Activated naive CD4-positive, alpha-beta T cell treated with anti-CD3 and anti-CD28 coated beads, Interleukin-2, amount 50 U/mL, for 16 hours (primary cell): ENCODE measurements around the gene TLR1.
A peak's percentile ranks its signal among the peaks of the same experiment; 100 is the strongest.
"Not testable (repeated sequence)": the region's sequence is repeated elsewhere in the genome, so short reads cannot be mapped to it uniquely, and the experiment has no call there.

Source experiments
- DNase-seq: peaks from one replicate; pipeline ENCODE4 v3.0.0-alpha.2; 2020

TLR1 gene

GRCh38 chr4:38806251-38806650, 1.7 kb upstream of the TLR1 start:
- not testable (repeated sequence) for DNase-seq

GRCh38 chr4:38805530-38806145, 1.0 kb upstream of the TLR1 start:
- no peak for DNase-seq

GRCh38 chr4:38803833-38804653, 548 bp downstream of the TLR1 start:
- peak; percentile 20 for DNase-seq

- DNase-seq: no peak
Observed at GRCh38 chr4:38802561-38803355, 1.8 kb downstream of the TLR1 start.

- no peak for DNase-seq
Observed at GRCh38 chr4:38800961-38801450, 3.6 kb downstream of the TLR1 start.

GRCh38 chr4:38800366-38800765, 4.2 kb downstream of the TLR1 start:
- DNase-seq: no peak

GRCh38 chr4:38795087-38795486, 9.5 kb downstream of the TLR1 start:
- DNase-seq: no peak

- no peak for DNase-seq
Observed at GRCh38 chr4:38794051-38794450, 10.5 kb downstream of the TLR1 start.

GRCh38 chr4:38791010-38791409, 13.6 kb downstream of the TLR1 start:
- no peak for DNase-seq

GRCh38 chr4:38788317-38788716, 16.3 kb downstream of the TLR1 start:
- no peak for DNase-seq

- no peak for DNase-seq
Observed at GRCh38 chr4:38787693-38788092, 16.9 kb downstream of the TLR1 start.

GRCh38 chr4:38785901-38786402, 18.6 kb downstream of the TLR1 start:
- DNase-seq: no peak

GRCh38 chr4:38785041-38785790, 19.4 kb downstream of the TLR1 start:
- DNase-seq: no peak

GRCh38 chr4:38784141-38784540, 20.4 kb downstream of the TLR1 start:
- no peak for DNase-seq

- no peak for DNase-seq
Observed at GRCh38 chr4:38783109-38783460, 21.5 kb downstream of the TLR1 start.

- DNase-seq: peak; percentile 25
Observed at GRCh38 chr4:38782452-38783108, 22.0 kb downstream of the TLR1 start, which contains the start of gene TLR10. TSS of gene TLR10 (minus strand) at chr4:38782990. CDS start at chr4:38775590, 7,400 bp downstream.

GRCh38 chr4:38781854-38782261, 22.7 kb downstream of the TLR1 start:
- no peak for DNase-seq

- no peak for DNase-seq
Observed at GRCh38 chr4:38780833-38781484, 23.6 kb downstream of the TLR1 start.

- DNase-seq: no peak
Observed at GRCh38 chr4:38779790-38780189, 24.8 kb downstream of the TLR1 start.

- not testable (repeated sequence) for DNase-seq
Observed at GRCh38 chr4:38777925-38778324, 26.7 kb downstream of the TLR1 start.

- no peak for DNase-seq
Observed at GRCh38 chr4:38775326-38775725, 29.3 kb downstream of the TLR1 start.
